Endodermal cell (in vitro differentiated cells): ENCODE data around the gene MROH2A. TPM values are rescaled to one million over a fixed set of nuclear protein-coding genes. Genes with fewer than 3 reads are reported as not detected.

Experiments
- DNase-seq: peaks from one replicate; pipeline ENCODE4 v3.0.0-alpha.2; 2017
- H3K27ac ChIP-seq: 2 replicates; pipeline ENCODE4 v1.5.1; 2013; ENCODE audit warnings: mild to moderate bottlenecking, low read depth, low read length, moderate library complexity
- H3K27me3 ChIP-seq: 2 replicates; pipeline ENCODE4 v1.6.1; 2013; ENCODE audit warnings: mild to moderate bottlenecking, low read length, moderate library complexity; ENCODE audit not compliant: insufficient read depth, control insufficient read depth, poor library complexity, severe bottlenecking
- H3K36me3 ChIP-seq: 2 replicates; pipeline ENCODE4 v1.7.0; 2013; ENCODE audit warnings: mild to moderate bottlenecking, low read length, moderate library complexity; ENCODE audit not compliant: control insufficient read depth, insufficient read depth
- H3K4me1 ChIP-seq: one replicate; pipeline ENCODE4 v1.7.0; 2013; ENCODE audit warnings: low read length; ENCODE audit not compliant: control insufficient read depth, insufficient read depth
- H3K4me3 ChIP-seq: 2 replicates; pipeline ENCODE4 v1.5.1; 2013; ENCODE audit warnings: mild to moderate bottlenecking, low read length, moderate library complexity
- H3K9ac ChIP-seq: 2 replicates; pipeline ENCODE4 v1.6.1; 2013; ENCODE audit warnings: mild to moderate bottlenecking, low read length, moderate library complexity; ENCODE audit not compliant: poor library complexity, severe bottlenecking; ENCODE audit errors: extremely low read depth
- H3K9me3 ChIP-seq: 2 replicates; pipeline ENCODE4 v1.6.1; 2013; ENCODE audit warnings: mild to moderate bottlenecking, low read length, moderate library complexity; ENCODE audit not compliant: control insufficient read depth
- H3K27ac Mint-ChIP-seq: 2 replicates; pipeline ENCODE4 v1.8.0; 2020; ENCODE audit warnings: mixed read lengths
- H3K27me3 Mint-ChIP-seq: 2 replicates; pipeline ENCODE4 v1.8.0; 2021; ENCODE audit warnings: mild to moderate bottlenecking, mixed read lengths; ENCODE audit not compliant: insufficient read depth
- H3K36me3 Mint-ChIP-seq: 2 replicates; pipeline ENCODE4 v1.8.0; 2020; ENCODE audit warnings: low read depth, mixed read lengths
- H3K4me1 Mint-ChIP-seq: 2 replicates; pipeline ENCODE4 v1.8.0; 2020; ENCODE audit warnings: mixed read lengths
- H3K4me3 Mint-ChIP-seq: 2 replicates; pipeline ENCODE4 v1.8.0; 2020; ENCODE audit warnings: mild to moderate bottlenecking, moderate library complexity, mixed read lengths
- H3K9me3 Mint-ChIP-seq: 2 replicates; pipeline ENCODE4 v1.8.0; 2020; ENCODE audit warnings: mild to moderate bottlenecking, mixed read lengths
- WGBS, 2 experiments: methylation state at CpG; one replicate each; pipeline versions ENCODE4 v1.1.5 to v1.1.7; 2013; ENCODE audit warnings: missing lambda C conversion rate in 2 of 2, mixed read lengths in 1 of 2; ENCODE audit not compliant: insufficient coverage in 1 of 2, insufficient read length in 1 of 2; 5-methylcytosine and 5-hydroxymethylcytosine counted together
- total RNA-seq, 2 donors: library from RNA; stranded (reverse); fragmentation: NEBNext Ultra II Directional in 1 of 2; extraction: Animal tissue kit (Norgen Biotek cat#: 25700) in 1 of 2; gene quantifications; 2 replicates in 1 of 2; 3 replicates in 1 of 2; pipeline ENCODE4 v1.2.1, GENCODE V29; 2021
- TF ChIP-seq, protein P1 (sequence below): fragments of 200-600 bp; sonication (generic); conservative IDR thresholded peaks from 2 replicates; pipeline ENCODE4 v1.5.0; 2021; ENCODE audit warnings: antibody characterized with exemption, mild to moderate bottlenecking

MROH2A gene
- total RNA-seq, 2 donors from 2014 or later: not detected

GRCh38 chr2:233831011-233831721 lies 53.0 kb downstream of the MROH2A start:
- Histone ChIP-seq H3K4me3 (no peak overlapping the region), H3K9ac (no peak overlapping the region), H3K27me3 (no peaks in the 10 kb centered on the region), H3K4me1 (no peaks in the 10 kb centered on the region), H3K27ac (no peak overlapping the region), H3K9me3 (no peaks in the 10 kb centered on the region), H3K36me3 (peaks cover 13% of the 10 kb centered on the region)
- Mint-ChIP-seq H3K9me3 (no peaks in the 10 kb centered on the region), H3K4me1 (no peaks in the 10 kb centered on the region), H3K27me3 (no peaks in the 10 kb centered on the region), H3K27ac (no peak overlapping the region), H3K36me3 (peaks cover 10% of the 10 kb centered on the region), H3K4me3 (no peak overlapping the region)
- TF ChIP-seq, protein P1, sequence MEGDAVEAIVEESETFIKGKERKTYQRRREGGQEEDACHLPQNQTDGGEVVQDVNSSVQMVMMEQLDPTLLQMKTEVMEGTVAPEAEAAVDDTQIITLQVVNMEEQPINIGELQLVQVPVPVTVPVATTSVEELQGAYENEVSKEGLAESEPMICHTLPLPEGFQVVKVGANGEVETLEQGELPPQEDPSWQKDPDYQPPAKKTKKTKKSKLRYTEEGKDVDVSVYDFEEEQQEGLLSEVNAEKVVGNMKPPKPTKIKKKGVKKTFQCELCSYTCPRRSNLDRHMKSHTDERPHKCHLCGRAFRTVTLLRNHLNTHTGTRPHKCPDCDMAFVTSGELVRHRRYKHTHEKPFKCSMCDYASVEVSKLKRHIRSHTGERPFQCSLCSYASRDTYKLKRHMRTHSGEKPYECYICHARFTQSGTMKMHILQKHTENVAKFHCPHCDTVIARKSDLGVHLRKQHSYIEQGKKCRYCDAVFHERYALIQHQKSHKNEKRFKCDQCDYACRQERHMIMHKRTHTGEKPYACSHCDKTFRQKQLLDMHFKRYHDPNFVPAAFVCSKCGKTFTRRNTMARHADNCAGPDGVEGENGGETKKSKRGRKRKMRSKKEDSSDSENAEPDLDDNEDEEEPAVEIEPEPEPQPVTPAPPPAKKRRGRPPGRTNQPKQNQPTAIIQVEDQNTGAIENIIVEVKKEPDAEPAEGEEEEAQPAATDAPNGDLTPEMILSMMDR: no peak
- 93 to 100% methylated on average over 1 to 14 of the region's 14 CpGs for WGBS, 2 experiments
- peak; percentile 42 for DNase-seq

GRCh38 chr2:233831861-233832260 lies 53.7 kb downstream of the MROH2A start:
- Histone ChIP-seq H3K9ac (no peak overlapping the region), H3K9me3 (no peaks in the 10 kb centered on the region), H3K4me3 (no peak overlapping the region), H3K27me3 (no peaks in the 10 kb centered on the region), H3K4me1 (no peaks in the 10 kb centered on the region), H3K27ac (no peak overlapping the region), H3K36me3 (peaks cover 19% of the 10 kb centered on the region)
- 95 to 96% methylated on average over 6 of the region's 6 CpGs for WGBS, 2 experiments
- TF ChIP-seq, protein P1: no peak
- DNase-seq: peak; percentile 13
- no peaks in the 10 kb centered on the region for H3K9me3 Mint-ChIP-seq
- peaks cover 17% of the 10 kb centered on the region for H3K36me3 Mint-ChIP-seq
- no peaks in the 10 kb centered on the region for H3K4me1 Mint-ChIP-seq
- H3K4me3 Mint-ChIP-seq: no peak overlapping the region
- H3K27ac Mint-ChIP-seq: no peak overlapping the region
- no peaks in the 10 kb centered on the region for H3K27me3 Mint-ChIP-seq

- Mint-ChIP-seq H3K9me3 (no peaks in the 10 kb centered on the region), H3K27me3 (no peaks in the 10 kb centered on the region), H3K36me3 (peaks cover 21% of the 10 kb centered on the region), H3K4me1 (no peaks in the 10 kb centered on the region), H3K4me3 (no peak overlapping the region), H3K27ac (peak overlapping the region; percentile 44)
- no peak overlapping the region for H3K9ac ChIP-seq
- TF ChIP-seq, protein P1: no peak
- no peak for DNase-seq
- no peak overlapping the region for H3K4me3 ChIP-seq
- H3K27me3 ChIP-seq: no peaks in the 10 kb centered on the region
- WGBS, 2 experiments: 88% methylated on average over 8 to 9 of the region's 9 CpGs
- no peaks in the 10 kb centered on the region for H3K9me3 ChIP-seq
- no peaks in the 10 kb centered on the region for H3K4me1 ChIP-seq
- peaks cover 24% of the 10 kb centered on the region for H3K36me3 ChIP-seq
- H3K27ac ChIP-seq: no peak overlapping the region
Observed at GRCh38 chr2:233832414-233832813, 54.3 kb downstream of the MROH2A start.
